HT-29 (cell line): ENCODE results near the gene PNLIPRP2. TPM values are rescaled to one million over a fixed set of nuclear protein-coding genes. Genes with fewer than 3 reads are reported as not detected.

Experiments used
- DNase-seq: peaks from one replicate; pipeline ENCODE4 v3.0.0-alpha.2; 2015; ENCODE audit warnings: low spot score
- total RNA-seq: library from RNA; depleted of rRNA; stranded (reverse); fragments of >200 nt; shearing (Covaris generic); gene quantifications from 2 replicates; pipeline ENCODE4 v1.2.3, GENCODE V29; 2014; rRNA removed

Gene PNLIPRP2
- total RNA-seq, 1 experiment from 2014 or later, result not detected

DNA sequence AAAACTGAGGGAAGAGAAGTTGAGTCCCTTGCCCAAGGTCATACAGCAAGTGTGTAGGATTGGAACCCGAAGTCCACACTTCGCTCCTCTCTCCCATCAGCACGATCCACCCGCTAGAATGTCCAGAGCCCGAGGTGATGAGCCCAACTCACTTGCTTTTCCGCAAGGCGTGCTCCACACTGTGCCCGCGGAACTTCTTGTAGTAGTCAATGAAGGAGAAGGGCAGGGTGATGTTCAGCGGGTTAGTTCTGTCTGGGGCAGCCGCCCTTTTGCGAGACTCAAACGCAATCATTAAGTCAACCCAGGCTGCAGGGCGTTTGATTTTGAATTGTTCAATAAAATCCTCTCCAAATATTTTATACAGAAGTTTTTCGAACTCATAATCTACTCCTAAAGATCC is 58.6 kb downstream of the PNLIPRP2 start:
- no peak for DNase-seq

DNA sequence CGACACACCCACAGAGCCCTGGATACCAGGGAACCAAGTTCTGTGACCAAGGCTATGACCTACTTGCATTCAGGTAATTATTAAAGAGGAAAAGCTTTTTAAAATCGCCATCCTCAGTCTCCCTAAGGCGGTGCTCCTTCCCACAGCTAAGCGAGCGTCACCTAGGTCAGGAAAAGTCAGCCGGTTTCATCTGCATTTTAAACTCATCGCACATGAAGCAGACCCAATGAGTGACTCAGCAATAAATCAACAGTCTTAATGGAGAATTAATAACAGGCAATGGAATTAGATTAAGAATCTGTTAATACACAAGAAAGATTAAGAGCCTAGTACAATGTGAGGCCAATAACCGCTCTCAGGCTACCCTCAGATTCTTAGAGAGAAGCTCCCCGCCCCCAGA is 62.4 kb downstream of the PNLIPRP2 start:
- no peak for DNase-seq

DNA sequence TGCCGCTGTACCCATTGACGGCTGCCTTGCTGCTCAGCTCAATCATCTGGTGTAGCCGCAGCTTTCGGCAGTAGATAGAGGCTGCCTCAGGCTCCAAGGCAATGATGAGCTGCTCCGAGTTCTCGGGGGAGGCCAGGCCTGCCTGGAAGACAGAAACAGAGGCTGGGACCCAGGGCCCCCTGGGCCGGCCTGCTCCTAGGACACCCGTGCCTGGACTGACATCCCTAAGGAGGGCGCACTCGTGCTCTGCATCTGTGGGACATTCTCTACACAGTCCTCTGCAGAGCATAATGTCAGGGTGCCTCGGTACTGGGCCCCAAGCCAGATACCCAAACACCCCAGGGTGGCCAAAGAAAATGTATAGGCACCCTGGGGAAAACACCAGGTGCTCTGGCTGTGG is 63.1 kb downstream of the PNLIPRP2 start:
- DNase-seq, result no peak

DNA sequence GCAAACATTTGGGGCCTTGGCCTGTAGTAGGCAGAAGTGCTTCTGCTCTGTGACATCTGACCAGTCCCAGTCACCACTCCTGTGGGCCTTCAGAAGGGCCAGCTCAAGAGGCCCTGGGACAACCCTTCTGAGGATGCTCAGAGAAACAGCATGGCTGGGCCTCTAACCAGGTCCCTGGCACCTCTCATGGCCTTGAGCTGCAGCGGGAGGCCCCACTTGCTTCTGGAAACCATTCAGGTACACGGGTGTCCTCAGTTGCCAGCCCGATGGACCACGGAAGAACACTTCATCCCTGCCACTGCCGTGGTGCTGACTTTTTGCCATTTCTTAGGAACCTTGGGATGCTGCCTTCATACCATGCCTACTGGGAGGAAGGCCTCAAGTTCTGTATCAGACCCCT is 64.0 kb downstream of the PNLIPRP2 start:
- no peak for DNase-seq

DNA sequence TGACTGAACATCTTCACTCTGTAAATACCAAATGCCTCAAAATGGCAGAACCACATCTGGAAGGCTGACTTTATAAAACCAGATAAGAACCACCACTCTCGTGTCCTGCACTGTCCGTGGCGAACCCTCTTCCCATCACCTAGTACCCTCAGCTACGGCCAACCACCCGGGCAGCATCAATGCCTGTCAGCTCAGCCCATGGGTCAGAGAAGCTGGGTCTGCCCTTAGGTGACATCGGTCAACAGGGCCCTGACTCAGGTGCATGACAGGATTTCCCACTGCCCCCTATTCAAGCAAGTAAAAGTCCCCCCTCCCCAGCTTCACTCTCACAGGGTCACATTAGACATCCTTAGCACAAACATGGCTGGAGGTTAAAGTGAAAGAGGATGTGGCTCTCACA is 65.1 kb downstream of the PNLIPRP2 start:
- DNase-seq, result no peak

DNA sequence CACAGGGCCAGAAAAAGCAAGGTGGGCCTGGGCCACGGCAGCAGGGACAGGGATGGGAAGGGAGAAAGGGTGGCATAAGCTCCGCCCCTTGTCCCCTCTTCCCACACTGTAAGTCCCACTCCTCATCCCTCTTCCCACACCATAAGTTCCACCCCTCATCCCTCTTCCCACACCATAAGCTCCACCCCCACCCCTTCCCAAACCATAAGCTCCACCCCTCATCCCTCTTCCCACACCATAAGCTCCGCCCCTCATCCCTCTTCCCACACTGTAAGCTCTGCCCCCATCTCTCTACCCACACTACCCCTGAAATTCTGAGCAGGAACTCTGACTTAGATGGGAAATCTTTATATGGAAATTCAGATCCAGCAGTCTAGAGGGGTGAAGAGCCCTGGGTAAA is 65.9 kb downstream of the PNLIPRP2 start:
- no peak for DNase-seq

DNA sequence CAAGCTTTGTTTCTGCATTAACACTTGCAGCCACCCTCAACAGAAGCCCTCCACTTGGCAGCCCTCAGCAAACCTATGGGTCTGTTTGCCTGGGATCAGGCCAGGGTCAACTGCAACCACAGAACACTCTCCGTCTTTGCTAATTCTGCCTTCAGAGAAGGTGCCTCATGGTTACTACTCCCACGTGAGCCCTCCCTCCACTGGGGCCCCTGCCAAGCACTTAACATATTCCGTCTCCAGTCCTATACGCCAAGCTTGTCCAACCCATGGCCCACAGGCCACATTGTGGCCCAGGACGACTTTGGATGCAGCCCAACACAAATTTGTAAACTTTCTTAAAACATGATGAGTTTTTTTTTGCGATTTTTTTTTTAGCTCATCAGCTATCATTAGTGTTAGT is 66.9 kb downstream of the PNLIPRP2 start:
- no peak for DNase-seq

DNA sequence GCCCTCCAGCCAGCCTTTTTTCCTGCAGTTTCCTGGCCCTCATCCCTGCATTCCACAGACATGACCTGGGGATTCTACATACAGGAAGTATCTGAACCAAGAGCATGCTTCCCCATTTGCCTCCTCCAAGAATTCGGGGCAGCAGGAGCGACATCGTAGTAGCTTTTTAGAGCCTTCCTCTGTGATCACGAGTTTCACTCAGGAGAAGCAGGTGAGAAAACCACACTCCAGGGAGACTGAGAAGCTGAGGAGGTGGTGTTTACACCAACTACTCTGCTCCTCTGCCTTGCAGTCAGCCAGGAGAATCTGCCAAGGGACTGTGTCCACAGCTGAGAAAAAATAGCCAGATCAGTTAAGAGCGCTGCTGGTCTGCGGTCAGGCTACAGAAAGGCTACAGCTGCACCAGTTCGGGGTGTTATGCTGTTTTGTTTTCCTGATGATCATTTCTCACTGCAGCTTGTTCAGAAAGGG is 67.5 kb downstream of the PNLIPRP2 start:
- DNase-seq, result no peak

DNA sequence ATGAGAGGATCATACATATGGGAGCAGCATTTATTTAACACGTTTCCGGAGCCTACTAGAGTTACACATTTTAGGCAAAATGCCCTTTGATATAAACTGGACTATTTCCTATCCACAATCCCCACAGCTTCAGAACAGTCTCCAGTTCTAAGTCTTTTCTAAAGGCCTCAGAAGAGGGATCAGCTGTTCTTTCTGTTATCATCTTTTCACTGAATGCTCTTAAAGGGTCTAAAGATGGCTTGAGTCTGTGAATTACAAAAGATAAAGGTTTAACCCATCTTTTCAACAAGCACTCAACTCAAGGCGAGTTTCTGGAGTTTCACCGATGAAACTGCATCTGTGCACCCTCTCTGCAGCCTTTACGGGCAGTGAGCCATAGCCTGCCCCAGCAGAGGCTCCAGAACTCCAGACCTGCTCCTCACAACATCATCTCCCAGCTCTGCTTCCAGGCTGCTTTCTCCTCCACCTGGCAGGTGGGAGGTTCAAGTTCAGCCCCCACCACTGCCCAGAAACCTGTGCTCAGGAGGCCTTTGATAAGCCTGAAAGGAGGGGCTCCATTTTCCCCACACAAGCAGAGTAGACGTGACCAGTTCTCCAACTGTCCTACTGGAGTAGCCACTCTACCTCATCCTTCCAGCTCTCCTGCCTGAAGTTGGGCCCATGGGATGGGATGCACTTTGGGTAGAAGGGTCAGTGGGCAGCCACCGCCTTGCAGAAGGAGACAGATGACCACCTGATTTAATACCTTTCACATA is 68.2 kb downstream of the PNLIPRP2 start:
- no peak for DNase-seq

DNA sequence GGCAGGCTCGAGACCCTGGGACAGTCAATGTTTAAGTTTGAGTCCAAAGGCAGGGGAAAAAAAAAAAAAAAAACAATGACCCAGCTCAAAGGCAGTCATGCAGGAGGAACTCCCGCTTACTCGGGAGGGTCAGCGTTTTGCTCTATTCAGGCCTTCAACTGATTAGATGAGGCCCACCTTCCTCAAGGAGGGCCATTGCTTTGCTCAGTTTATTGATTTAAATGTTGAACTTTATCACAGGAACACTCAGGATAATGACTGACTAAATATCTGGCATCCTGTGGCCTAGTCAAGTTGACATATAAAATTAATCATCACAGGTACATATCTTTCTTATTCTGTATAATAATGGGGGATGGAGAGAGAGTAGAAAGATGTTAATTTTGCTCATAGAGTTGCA is 69.0 kb downstream of the PNLIPRP2 start:
- DNase-seq, result no peak

DNA sequence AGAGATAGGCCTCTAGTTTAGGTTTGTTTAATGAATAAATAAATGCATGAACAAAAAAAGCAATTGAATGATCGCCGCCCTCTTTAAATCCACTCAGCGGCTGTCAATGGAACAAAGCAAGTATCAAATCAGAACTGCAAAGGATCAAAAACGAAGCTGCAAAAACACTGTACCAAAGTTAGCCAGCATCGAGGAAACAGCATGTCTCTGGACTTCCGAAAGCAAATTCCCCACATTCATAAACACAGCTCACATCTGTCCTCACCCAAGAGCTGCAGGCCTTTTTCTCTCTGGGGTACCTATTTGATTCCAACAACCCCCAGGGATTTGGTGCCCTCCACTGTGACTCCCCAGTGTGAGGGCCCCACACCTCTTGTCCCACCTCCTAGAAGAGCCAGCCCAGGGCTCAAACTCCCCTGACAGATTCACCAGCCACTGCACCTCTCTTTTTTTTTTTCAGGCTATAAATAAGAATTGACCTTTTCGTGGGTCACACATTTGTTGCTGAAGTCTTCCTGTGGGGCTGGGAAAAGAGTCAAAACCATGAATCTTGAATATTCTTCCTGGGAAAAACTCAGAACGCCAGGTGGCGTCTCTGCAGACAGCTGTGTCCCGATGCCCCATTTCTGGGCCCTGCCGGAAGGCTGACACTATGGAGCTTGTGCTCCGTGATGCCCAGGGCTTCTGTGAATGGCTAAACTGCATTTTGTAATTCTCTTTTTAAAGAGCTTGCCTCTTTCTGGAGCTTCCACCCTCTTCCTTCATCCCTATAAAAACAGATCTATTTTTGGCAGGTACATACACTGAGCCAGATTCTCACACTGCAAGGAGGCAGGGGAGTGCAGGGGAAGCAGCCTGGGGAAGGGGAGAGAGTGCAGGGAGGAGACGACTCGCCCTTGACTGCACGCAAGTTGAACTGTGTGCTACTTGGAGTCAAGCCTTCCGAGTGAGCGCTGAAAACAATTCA is 69.9 kb downstream of the PNLIPRP2 start:
- peak; percentile 48 for DNase-seq

DNA sequence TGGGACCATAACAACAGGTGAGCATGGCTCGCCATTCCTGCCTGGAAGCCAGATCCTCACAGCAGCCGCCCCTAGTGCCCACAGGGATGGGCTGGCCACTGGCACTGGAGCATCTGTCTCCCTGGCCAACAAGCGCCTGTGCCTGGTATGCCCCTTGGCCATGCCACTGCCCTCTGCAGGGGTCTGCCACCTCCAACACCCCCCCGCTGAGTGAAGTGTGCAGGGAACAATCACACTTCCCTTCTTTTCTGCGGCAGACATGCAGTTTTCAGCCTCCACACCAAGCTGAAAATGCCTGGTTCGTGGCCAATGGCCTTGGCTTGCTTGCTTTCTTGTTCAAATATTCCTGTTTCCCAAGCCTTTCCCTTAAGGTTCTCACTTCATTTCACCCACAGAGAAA is 70.9 kb downstream of the PNLIPRP2 start:
- no peak for DNase-seq

DNA sequence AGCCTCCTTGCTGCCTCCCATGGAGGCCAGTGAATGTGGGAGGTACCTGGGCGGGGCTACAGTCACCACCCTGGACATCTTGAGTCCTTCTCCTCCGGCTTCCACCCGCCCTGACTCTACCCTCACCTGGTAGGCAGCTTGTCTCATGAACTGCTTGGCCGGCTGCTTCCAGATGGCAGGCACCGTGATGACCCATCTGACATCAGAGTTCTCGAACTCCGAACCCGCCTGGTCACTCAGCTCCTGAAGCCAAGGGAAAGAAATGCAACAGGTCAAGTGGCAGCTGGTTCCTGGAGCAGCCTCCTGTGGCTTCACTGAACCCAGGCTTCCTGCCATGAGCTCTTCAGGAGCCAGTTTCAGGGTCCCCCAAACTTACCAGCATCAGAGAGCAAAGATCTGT is 71.5 kb downstream of the PNLIPRP2 start:
- DNase-seq, result no peak

DNA sequence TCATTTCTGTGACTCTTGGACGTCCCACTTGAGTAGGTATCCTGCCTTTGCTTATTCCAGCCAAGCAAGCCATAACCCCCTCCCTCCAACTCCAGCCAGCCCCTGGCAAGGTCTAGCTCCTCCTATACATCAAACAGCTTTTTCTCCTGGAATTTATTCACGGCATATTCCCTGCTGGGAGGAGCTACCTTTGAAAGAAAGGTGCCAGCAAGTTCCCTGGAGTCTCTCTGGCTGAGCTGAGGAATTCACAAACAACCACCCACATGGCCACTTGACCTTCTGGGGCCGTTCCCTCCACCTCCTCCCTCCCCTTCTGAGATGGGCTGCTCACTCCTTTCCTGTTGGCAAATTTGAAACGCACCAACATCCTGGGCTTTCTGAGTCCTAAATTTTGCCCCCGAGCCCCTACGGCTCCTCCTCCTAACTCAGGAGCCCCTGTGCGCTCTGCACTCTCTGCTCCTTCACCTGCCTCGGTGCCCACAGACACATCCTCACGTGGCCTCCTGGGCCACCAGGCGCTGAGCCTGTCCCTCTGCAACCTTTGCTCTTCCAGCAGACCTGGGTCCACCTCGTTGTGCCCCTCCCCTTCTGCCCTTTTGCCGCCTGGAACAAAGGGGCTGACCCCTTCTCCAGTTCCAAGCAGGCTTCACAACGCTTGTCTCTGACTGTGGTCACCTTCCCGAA is 73.6 kb downstream of the PNLIPRP2 start:
- DNase-seq, result no peak

Other genes with a start within 250 kb of the PNLIPRP2 start
- not detected in 2 replicates for gene PNLIPRP3, start 193.1 kb upstream of the PNLIPRP2 start, total RNA-seq
- not detected in 2 replicates for gene PNLIP, start 75.0 kb upstream of the PNLIPRP2 start, total RNA-seq
- not detected in 2 replicates for gene PNLIPRP1, start 30.0 kb upstream of the PNLIPRP2 start, total RNA-seq
- gene HSPA12A, start 121.6 kb downstream of the PNLIPRP2 start, total RNA-seq, result 0.18 and 0.92 TPM in 2 replicates
- gene ENO4, start 228.5 kb downstream of the PNLIPRP2 start, total RNA-seq, result 0.13 TPM in 1 of 2 replicates, not detected in the other